OCI-LY1 (cell line): Measurements from ENCODE around the gene RGS5.

Source experiments
- EZH2 ChIP-seq: fragments of 200-600 bp; sonication (generic), shearing (Covaris generic); IDR thresholded peaks from 2 replicates; pipeline ENCODE4 v1.8.0; 2017; ENCODE audit warnings: borderline replicate concordance, mixed run types, mild to moderate bottlenecking, antibody characterized with exemption, low read length, moderate library complexity, mixed read lengths
- TF ChIP-seq, protein P1 (sequence below): fragments of 200-600 bp; sonication (generic), shearing (Covaris generic); IDR thresholded peaks from 2 replicates; pipeline ENCODE4 v1.5.1; 2017; ENCODE audit warnings: mild to moderate bottlenecking, antibody characterized with exemption, low read length, moderate library complexity, mixed read lengths

DNA sequence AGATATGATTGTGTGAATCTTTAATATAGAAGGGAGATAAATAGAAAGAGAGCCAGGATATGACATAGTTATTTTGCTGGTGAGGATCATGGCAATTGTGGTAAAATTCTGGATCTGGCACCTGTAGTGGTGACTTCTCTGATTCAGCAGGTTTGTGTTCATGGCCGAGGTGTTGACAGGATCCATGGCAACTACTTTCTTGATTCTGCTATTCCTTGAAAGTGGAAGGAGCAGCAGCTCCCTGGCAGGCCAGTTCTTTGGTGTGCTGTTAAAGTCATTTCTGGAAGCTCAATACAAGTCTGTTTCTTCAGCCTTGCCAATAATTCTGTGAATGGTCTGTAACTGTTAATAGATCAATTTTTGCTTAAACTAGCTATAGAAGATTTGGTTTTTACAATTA is 100.1 kb downstream of the RGS5 start:
- TF ChIP-seq, protein P1, sequence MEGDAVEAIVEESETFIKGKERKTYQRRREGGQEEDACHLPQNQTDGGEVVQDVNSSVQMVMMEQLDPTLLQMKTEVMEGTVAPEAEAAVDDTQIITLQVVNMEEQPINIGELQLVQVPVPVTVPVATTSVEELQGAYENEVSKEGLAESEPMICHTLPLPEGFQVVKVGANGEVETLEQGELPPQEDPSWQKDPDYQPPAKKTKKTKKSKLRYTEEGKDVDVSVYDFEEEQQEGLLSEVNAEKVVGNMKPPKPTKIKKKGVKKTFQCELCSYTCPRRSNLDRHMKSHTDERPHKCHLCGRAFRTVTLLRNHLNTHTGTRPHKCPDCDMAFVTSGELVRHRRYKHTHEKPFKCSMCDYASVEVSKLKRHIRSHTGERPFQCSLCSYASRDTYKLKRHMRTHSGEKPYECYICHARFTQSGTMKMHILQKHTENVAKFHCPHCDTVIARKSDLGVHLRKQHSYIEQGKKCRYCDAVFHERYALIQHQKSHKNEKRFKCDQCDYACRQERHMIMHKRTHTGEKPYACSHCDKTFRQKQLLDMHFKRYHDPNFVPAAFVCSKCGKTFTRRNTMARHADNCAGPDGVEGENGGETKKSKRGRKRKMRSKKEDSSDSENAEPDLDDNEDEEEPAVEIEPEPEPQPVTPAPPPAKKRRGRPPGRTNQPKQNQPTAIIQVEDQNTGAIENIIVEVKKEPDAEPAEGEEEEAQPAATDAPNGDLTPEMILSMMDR = no peak
- TF ChIP-seq EZH2 = no peak
